BLaER1 (cell line): ENCODE data around the gene HSD17B8.
A peak's percentile ranks its signal among the peaks of the same experiment; 100 is the strongest.

Experiments
- H3K27ac ChIP-seq: shearing (Covaris generic); formaldehyde crosslinking; 2 replicates; pipeline ENCODE4 v1.8.1; 2022
- H3K27me3 ChIP-seq: shearing (Covaris generic); formaldehyde crosslinking; 2 replicates; pipeline ENCODE4 v1.8.1; 2022
- H3K36me3 ChIP-seq: shearing (Covaris generic); formaldehyde crosslinking; 2 replicates; pipeline ENCODE4 v1.8.1; 2022
- H3K4me1 ChIP-seq: shearing (Covaris generic); formaldehyde crosslinking; 2 replicates; pipeline ENCODE4 v1.8.1; 2022
- H3K4me2 ChIP-seq: shearing (Covaris generic); formaldehyde crosslinking; 2 replicates; pipeline ENCODE4 v1.8.1; 2022
- H3K4me3 ChIP-seq: shearing (Covaris generic); formaldehyde crosslinking; 2 replicates; pipeline ENCODE4 v1.8.1; 2022
- H3K9ac ChIP-seq: shearing (Covaris generic); formaldehyde crosslinking; 2 replicates; pipeline ENCODE4 v1.8.1; 2022
- H3K9me3 ChIP-seq: shearing (Covaris generic); formaldehyde crosslinking; 2 replicates; pipeline ENCODE4 v1.8.1; 2022
- H4K20me1 ChIP-seq: shearing (Covaris generic); formaldehyde crosslinking; 2 replicates; pipeline ENCODE4 v1.8.1; 2022
- Cebpa-rat ChIP-seq: shearing (Covaris generic); IDR thresholded peaks from 2 replicates; pipeline ENCODE4 v1.8.1; 2022

HSD17B8 gene

GRCh38 chr6:33204415-33205190, at the start of gene HSD17B8:
TSS of gene HSD17B8 (plus strand) at chr6:33204655. CDS start at chr6:33204669, 14 bp downstream.
- Histone ChIP-seq H3K9me3 (no peaks in the 10 kb centered on the region), H3K4me1 (peaks cover 58% of the 10 kb centered on the region), H3K36me3 (peaks cover 27% of the 10 kb centered on the region), H3K9ac (peak within 1 kb of the TSS; percentile 83), H4K20me1 (peaks cover 15% of the 10 kb centered on the region; the same call in 1 of the 2 replicates), H3K4me3 (peak within 1 kb of the TSS; percentile 85), H3K27ac (peak within 1 kb of the TSS; percentile 65), H3K27me3 (peaks cover 12% of the 10 kb centered on the region; the same call in 1 of the 2 replicates), H3K4me2 (peak within 1 kb of the TSS; percentile 100)
- no peak for TF ChIP-seq Cebpa-rat

GRCh38 chr6:33156561-33156960, 47.9 kb upstream of the HSD17B8 start:
- Histone ChIP-seq H3K9ac (no peak overlapping the region), H3K4me1 (peaks cover 7% of the 10 kb centered on the region), H4K20me1 (no peaks in the 10 kb centered on the region), H3K4me2 (no peak overlapping the region), H3K36me3 (no peaks in the 10 kb centered on the region), H3K27me3 (no peaks in the 10 kb centered on the region), H3K4me3 (no peak overlapping the region), H3K9me3 (peaks cover 18% of the 10 kb centered on the region), H3K27ac (no peak overlapping the region)
- no peak for TF ChIP-seq Cebpa-rat

GRCh38 chr6:33156964-33157363, 47.5 kb upstream of the HSD17B8 start:
- Histone ChIP-seq H4K20me1 (no peaks in the 10 kb centered on the region), H3K27me3 (no peaks in the 10 kb centered on the region), H3K36me3 (no peaks in the 10 kb centered on the region), H3K4me2 (no peak overlapping the region), H3K9me3 (peaks cover 14% of the 10 kb centered on the region), H3K4me1 (peaks cover 11% of the 10 kb centered on the region), H3K4me3 (no peak overlapping the region), H3K27ac (no peak overlapping the region), H3K9ac (no peak overlapping the region)
- TF ChIP-seq Cebpa-rat: no peak

GRCh38 chr6:33160096-33160495, 44.4 kb upstream of the HSD17B8 start:
- no peaks in the 10 kb centered on the region for H4K20me1 ChIP-seq
- H3K9me3 ChIP-seq: no peaks in the 10 kb centered on the region
- H3K4me2 ChIP-seq: 0 out of 2 replicates have a peak overlapping the region, but pooled peaks have one; percentile 91
- H3K9ac ChIP-seq: no peak overlapping the region
- no peaks in the 10 kb centered on the region for H3K36me3 ChIP-seq
- no peak overlapping the region for H3K27ac ChIP-seq
- no peaks in the 10 kb centered on the region for H3K27me3 ChIP-seq
- H3K4me3 ChIP-seq: no peak overlapping the region
- TF ChIP-seq Cebpa-rat: no peak
- peaks cover 19% of the 10 kb centered on the region for H3K4me1 ChIP-seq

- Histone ChIP-seq H3K9ac (no peak overlapping the region), H3K27me3 (no peaks in the 10 kb centered on the region), H3K9me3 (no peaks in the 10 kb centered on the region), H3K36me3 (no peaks in the 10 kb centered on the region), H3K27ac (no peak overlapping the region), H3K4me1 (peaks cover 19% of the 10 kb centered on the region), H3K4me2 (peak overlapping the region; percentile 91), H3K4me3 (no peak overlapping the region), H4K20me1 (no peaks in the 10 kb centered on the region)
- TF ChIP-seq Cebpa-rat: no peak
Measured at GRCh38 chr6:33160728-33161344, 43.6 kb upstream of the HSD17B8 start.

DNA sequence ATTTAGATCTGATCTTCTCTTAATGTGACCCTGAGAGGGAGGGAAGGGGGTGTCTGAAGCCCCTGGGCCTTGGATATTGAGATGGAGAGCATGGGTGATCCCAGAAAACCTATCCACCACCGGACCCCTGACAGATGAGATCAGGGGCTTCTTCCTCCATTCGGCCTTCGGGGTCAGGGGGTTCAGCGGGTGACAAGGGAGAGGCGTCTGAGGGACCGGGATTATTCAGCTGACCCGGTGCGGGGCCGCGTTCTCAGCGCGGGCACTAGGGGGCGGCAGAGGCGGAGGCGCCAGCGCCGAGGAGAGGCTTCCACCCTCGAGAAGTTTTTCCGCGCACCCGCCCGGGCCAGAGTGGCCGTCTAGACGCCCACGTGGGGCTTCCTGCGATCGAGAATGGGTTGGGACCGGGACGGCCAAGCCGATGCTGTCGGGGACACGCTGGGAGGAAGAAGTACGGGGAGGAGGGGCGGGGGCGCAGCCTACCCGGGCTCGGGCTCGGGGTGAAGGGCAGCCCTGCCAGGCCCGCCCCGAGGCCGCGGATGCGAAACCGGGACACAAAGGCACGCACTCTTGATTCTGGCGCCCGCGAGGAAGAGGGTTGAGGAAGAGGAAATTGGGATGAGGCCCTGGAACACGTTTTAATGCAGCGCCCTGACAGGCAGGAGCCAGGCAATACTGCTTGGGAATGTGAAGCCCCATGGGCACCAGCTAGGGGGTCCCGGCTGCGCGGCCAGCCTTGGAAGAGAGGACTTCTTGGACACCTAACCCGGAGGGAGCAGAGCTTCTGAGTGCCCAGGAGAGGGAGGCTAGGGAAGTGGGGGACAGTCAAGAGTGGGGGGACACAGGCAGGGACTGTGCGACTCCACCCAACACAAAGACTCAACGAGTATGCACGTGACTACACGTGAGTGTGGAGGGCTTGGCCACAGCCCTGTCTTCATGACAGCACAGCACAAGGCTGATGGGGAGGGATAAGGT, 42.8 kb upstream of the HSD17B8 start:
- Histone ChIP-seq H4K20me1 (no peaks in the 10 kb centered on the region), H3K9me3 (no peaks in the 10 kb centered on the region), H3K36me3 (no peaks in the 10 kb centered on the region), H3K4me2 (peak overlapping the region; percentile 91), H3K4me1 (peaks cover 19% of the 10 kb centered on the region), H3K9ac (peak overlapping the region; percentile 78), H3K4me3 (peak overlapping the region; percentile 64), H3K27me3 (no peaks in the 10 kb centered on the region), H3K27ac (peak overlapping the region; percentile 78)
- no peak for TF ChIP-seq Cebpa-rat

- no peak overlapping the region for H3K9ac ChIP-seq
- no peaks in the 10 kb centered on the region for H3K27me3 ChIP-seq
- no peaks in the 10 kb centered on the region for H3K36me3 ChIP-seq
- peaks cover 31% of the 10 kb centered on the region for H3K4me1 ChIP-seq
- H4K20me1 ChIP-seq: no peaks in the 10 kb centered on the region
- no peak overlapping the region for H3K27ac ChIP-seq
- H3K4me2 ChIP-seq: no peak overlapping the region
- no peaks in the 10 kb centered on the region for H3K9me3 ChIP-seq
- H3K4me3 ChIP-seq: no peak overlapping the region
- no peak for TF ChIP-seq Cebpa-rat
Measured at GRCh38 chr6:33163540-33163939, 40.9 kb upstream of the HSD17B8 start.

- Histone ChIP-seq H3K27ac (no peak overlapping the region), H3K27me3 (no peaks in the 10 kb centered on the region), H4K20me1 (no peaks in the 10 kb centered on the region), H3K9ac (no peak overlapping the region), H3K4me1 (peaks cover 31% of the 10 kb centered on the region), H3K36me3 (no peaks in the 10 kb centered on the region), H3K9me3 (no peaks in the 10 kb centered on the region), H3K4me2 (no peak overlapping the region), H3K4me3 (no peak overlapping the region)
- TF ChIP-seq Cebpa-rat: no peak
Measured at GRCh38 chr6:33164176-33164575, 40.3 kb upstream of the HSD17B8 start.

DNA sequence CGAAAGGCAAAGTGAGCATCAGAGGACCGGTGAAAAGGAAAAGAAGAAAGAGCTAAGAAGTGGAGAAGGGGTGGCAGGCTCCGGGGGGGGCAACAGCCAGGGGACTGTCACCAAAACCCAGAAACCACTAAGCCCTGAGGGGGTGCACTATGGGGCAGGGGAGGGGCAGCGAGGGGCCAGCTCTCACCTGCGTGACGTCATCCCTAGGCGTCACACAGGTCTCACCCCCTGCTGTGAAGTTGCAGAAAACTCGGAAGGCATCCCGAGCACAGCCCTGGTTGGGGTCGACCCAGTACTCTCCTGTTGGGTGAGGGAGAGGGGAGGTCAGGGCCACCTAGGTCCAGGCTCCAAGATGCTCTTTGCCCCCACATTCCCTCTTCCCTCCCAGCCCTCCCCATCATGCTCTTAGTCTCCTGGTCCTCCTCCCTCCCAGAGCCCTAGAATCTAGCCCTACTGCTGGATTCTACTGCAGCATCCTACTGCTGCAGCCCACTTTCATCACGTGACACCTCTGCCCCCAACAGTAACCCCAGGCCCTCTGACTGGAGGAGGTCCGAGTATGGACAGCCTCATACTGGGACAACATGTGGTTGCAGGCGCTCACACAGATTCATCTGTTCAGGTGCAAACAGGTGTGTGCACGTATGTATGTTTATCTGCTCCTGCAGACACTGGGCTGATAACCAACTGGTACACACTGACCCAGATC, 39.6 kb upstream of the HSD17B8 start:
- no peak overlapping the region for H3K4me2 ChIP-seq
- no peaks in the 10 kb centered on the region for H3K36me3 ChIP-seq
- H3K9ac ChIP-seq: no peak overlapping the region
- peaks cover 37% of the 10 kb centered on the region for H3K4me1 ChIP-seq
- no peaks in the 10 kb centered on the region for H3K27me3 ChIP-seq
- H3K27ac ChIP-seq: no peak overlapping the region
- H4K20me1 ChIP-seq: no peaks in the 10 kb centered on the region
- no peak overlapping the region for H3K4me3 ChIP-seq
- H3K9me3 ChIP-seq: no peaks in the 10 kb centered on the region
- TF ChIP-seq Cebpa-rat: no peak
